ENCODE data around the gene DUSP15.

The DUSP15 gene

GRCh38 chr20:31890646-31891045, 20.3 kb upstream of the DUSP15 start:
- no peak for FAIRE-seq

GRCh38 chr20:31883829-31884228, 13.5 kb upstream of the DUSP15 start:
- no peak for FAIRE-seq

GRCh38 chr20:31881945-31882344, 11.6 kb upstream of the DUSP15 start:
- no peak for FAIRE-seq

- FAIRE-seq = no peak
These were observed 9.0 kb upstream of the DUSP15 start for GRCh38 chr20:31879143-31879987.

- no peak for FAIRE-seq
These were observed 7.4 kb upstream of the DUSP15 start for GRCh38 chr20:31877684-31878083.

- no peak for FAIRE-seq
These were observed 5.3 kb upstream of the DUSP15 start for GRCh38 chr20:31875671-31876070.

GRCh38 chr20:31872406-31872805, 2.1 kb upstream of the DUSP15 start:
- no peak for FAIRE-seq

GRCh38 chr20:31871618-31871954, 1.3 kb upstream of the DUSP15 start:
- FAIRE-seq = no peak

- no peak for FAIRE-seq
These were observed 645 bp upstream of the DUSP15 start for GRCh38 chr20:31870726-31871617.

GRCh38 chr20:31869673-31869941, 720 bp downstream of the DUSP15 start:
- FAIRE-seq = no peak

GRCh38 chr20:31868853-31869672, 1.3 kb downstream of the DUSP15 start:
- FAIRE-seq = no peak

GRCh38 chr20:31866221-31866620, 4.1 kb downstream of the DUSP15 start:
- FAIRE-seq = no peak

GRCh38 chr20:31864521-31865400, 5.6 kb downstream of the DUSP15 start:
- no peak for FAIRE-seq

GRCh38 chr20:31863296-31864085, 6.8 kb downstream of the DUSP15 start:
- FAIRE-seq = no peak

- FAIRE-seq = no peak
These were observed 7.8 kb downstream of the DUSP15 start for GRCh38 chr20:31862506-31862905.

- FAIRE-seq = no peak
These were observed 8.2 kb downstream of the DUSP15 start for GRCh38 chr20:31862157-31862470.

GRCh38 chr20:31861385-31862156, 8.8 kb downstream of the DUSP15 start:
- FAIRE-seq = no peak

GRCh38 chr20:31861135-31861384, 9.3 kb downstream of the DUSP15 start:
- FAIRE-seq = no peak

GRCh38 chr20:31860390-31861134, 9.8 kb downstream of the DUSP15 start:
- FAIRE-seq = no peak

- FAIRE-seq = no peak
These were observed 10.3 kb downstream of the DUSP15 start for GRCh38 chr20:31859998-31860380.

Measured in endometrium (tissue), 2 donors.